ENCODE measurements around the gene NCAPH2. TPM values are rescaled to one million over a fixed set of nuclear protein-coding genes. Genes with fewer than 3 reads are reported as not detected.
A peak's percentile ranks its signal among the peaks of the same experiment; 100 is the strongest.

NCAPH2 gene
- total and polyA plus RNA-seq, 9 of the 15 experiments (the other 6 are each of a cell fraction or from before 2014, with no cell fraction given), result 3.6 to 88.6 (median 32.4) TPM

DNA sequence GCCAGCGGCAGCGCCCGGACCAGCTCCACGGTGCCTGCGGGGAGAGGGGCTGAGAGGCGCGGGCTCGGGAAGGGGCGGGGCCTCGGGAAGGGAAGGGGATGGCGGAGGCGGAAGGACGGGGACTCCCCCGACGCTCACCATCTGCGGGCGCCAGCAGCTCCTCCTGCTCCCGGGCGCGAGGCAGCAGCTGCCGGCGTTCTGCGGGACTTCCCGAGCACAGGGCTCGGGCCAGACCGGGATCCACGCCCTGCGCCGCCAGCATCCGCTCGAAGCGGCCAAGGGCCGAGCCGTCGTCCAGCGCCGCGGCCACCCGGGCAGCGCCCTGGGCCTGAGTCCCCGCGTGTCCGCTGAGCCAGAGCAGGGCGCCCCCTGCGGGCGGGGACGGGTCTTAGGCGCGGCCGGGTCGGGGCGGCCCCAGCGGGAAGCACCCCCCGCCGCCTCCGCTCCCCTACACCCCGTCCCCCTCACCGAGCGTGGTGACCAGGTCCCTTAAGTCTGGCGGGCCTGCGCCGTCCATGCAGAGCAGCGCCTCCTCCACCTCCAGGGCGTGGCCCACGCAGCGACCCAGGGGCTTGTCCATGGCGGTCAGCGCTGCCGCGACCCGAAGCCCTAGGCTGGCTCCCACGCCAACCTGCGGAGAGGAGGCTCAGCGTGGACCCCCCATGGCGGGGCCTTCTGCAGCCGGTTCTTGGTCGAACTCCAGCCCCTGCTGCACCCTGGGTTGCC lies 18.2 kb downstream of the NCAPH2 start (continued):
- TF ChIP-seq, protein P1, sequence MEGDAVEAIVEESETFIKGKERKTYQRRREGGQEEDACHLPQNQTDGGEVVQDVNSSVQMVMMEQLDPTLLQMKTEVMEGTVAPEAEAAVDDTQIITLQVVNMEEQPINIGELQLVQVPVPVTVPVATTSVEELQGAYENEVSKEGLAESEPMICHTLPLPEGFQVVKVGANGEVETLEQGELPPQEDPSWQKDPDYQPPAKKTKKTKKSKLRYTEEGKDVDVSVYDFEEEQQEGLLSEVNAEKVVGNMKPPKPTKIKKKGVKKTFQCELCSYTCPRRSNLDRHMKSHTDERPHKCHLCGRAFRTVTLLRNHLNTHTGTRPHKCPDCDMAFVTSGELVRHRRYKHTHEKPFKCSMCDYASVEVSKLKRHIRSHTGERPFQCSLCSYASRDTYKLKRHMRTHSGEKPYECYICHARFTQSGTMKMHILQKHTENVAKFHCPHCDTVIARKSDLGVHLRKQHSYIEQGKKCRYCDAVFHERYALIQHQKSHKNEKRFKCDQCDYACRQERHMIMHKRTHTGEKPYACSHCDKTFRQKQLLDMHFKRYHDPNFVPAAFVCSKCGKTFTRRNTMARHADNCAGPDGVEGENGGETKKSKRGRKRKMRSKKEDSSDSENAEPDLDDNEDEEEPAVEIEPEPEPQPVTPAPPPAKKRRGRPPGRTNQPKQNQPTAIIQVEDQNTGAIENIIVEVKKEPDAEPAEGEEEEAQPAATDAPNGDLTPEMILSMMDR (IDR thresholded peaks at IDR 0.05 in 2 of 3, conservative IDR thresholded peaks at IDR 0.05 in 1 of 3; ENCODE audit: insufficient read depth in 2 of 3, low read depth in 1 of 3, low read length in 3 of 3), result peak; percentile 42 to 64 (median 52)
- TF ChIP-seq SAFB (IDR thresholded peaks at IDR 0.05; ENCODE audit: borderline replicate concordance, low read depth, low read length) (peak; percentile 97), ZBTB34 (CRISPR knock-in tag; IDR thresholded peaks at IDR 0.05) (no peak), PHF8 (IDR thresholded peaks at IDR 0.05; ENCODE audit: borderline replicate concordance, low read length) (peak; percentile 60; the same call in 1 of the 2 replicates), ARNT (IDR thresholded peaks at IDR 0.05) (no peak), SMAD2 (IDR thresholded peaks at IDR 0.05; ENCODE audit: low read depth, low read length) (no peak), KAT7 (CRISPR knock-in tag; IDR thresholded peaks at IDR 0.05; ENCODE audit: borderline replicate concordance) (0 out of 2 replicates have a peak, but pooled peaks have one; percentile 63), TEAD4 (IDR thresholded peaks at IDR 0.05; ENCODE audit: low read length) (no peak), TEAD4 (CRISPR knock-in tag; IDR thresholded peaks at IDR 0.05; ENCODE audit: borderline replicate concordance) (no peak), HDAC2 (IDR thresholded peaks at IDR 0.05) (no peak), KDM5B (IDR thresholded peaks at IDR 0.05; ENCODE audit: insufficient replicate concordance, low read depth, low read length) (no peak), GATAD2B (IDR thresholded peaks at IDR 0.05; ENCODE audit: borderline replicate concordance) (peak; percentile 79; the same call in 1 of the 2 replicates), MBD2 (IDR thresholded peaks at IDR 0.05; ENCODE audit: borderline replicate concordance, low read depth) (no peak), CHCHD3 (CRISPR knock-in tag; IDR thresholded peaks at IDR 0.05) (no peak), CREB1 (IDR thresholded peaks at IDR 0.05) (no peak), CREB1 (CRISPR knock-in tag; IDR thresholded peaks at IDR 0.05) (no peak), NFIC (IDR thresholded peaks at IDR 0.05) (peak; percentile 28; the same call in 1 of the 2 replicates), KAT8 (IDR thresholded peaks at IDR 0.05; ENCODE audit: low read depth) (no peak), ERF (CRISPR knock-in tag; IDR thresholded peaks at IDR 0.05) (no peak), BRF1 (IDR thresholded peaks at IDR 0.05; ENCODE audit: borderline replicate concordance, extremely low read depth, insufficient read length) (no peak), SMARCA5 (IDR thresholded peaks at IDR 0.05) (no peak), POLR2H (tag; IDR thresholded peaks at IDR 0.05; ENCODE audit: low read depth) (0 out of 2 replicates have a peak, but pooled peaks have one; percentile 7), RBBP5 (IDR thresholded peaks at IDR 0.05; ENCODE audit: borderline replicate concordance, insufficient read depth, low read length, poor library complexity, severe bottlenecking) (peak; percentile 39)
- TF ChIP-seq, protein P2, sequence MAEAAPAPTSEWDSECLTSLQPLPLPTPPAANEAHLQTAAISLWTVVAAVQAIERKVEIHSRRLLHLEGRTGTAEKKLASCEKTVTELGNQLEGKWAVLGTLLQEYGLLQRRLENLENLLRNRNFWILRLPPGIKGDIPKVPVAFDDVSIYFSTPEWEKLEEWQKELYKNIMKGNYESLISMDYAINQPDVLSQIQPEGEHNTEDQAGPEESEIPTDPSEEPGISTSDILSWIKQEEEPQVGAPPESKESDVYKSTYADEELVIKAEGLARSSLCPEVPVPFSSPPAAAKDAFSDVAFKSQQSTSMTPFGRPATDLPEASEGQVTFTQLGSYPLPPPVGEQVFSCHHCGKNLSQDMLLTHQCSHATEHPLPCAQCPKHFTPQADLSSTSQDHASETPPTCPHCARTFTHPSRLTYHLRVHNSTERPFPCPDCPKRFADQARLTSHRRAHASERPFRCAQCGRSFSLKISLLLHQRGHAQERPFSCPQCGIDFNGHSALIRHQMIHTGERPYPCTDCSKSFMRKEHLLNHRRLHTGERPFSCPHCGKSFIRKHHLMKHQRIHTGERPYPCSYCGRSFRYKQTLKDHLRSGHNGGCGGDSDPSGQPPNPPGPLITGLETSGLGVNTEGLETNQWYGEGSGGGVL (CRISPR knock-in tag; IDR thresholded peaks at IDR 0.05), result no peak
